DMS79 (cell line): ENCODE measurements around the gene MAGI2.

Experiments
- DNase-seq: peaks from one replicate; lab custom pipeline; 2025; lab: John Stamatoyannopoulos, UW

Gene MAGI2

DNA sequence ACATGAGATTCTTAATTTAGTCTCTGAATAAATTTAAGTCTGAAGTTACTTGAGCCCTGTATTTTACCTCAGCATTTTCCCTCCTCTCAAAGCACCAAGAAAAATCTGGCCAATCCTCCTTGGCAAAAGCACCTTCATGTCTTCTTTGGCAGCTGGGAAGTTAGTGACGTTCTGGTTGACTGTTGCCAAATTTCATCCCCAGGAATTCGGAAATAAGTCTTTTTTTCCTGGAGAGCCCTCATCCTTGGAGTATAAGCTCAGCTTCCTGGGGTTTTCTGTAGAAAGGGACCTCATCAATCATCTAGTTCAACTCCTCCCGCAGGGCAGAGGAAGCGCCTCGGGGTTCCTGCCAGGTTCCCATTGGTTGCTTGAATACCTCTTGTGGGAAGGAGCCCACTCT, 1277.3 kb downstream of the MAGI2 start:
- no peak for DNase-seq

DNA sequence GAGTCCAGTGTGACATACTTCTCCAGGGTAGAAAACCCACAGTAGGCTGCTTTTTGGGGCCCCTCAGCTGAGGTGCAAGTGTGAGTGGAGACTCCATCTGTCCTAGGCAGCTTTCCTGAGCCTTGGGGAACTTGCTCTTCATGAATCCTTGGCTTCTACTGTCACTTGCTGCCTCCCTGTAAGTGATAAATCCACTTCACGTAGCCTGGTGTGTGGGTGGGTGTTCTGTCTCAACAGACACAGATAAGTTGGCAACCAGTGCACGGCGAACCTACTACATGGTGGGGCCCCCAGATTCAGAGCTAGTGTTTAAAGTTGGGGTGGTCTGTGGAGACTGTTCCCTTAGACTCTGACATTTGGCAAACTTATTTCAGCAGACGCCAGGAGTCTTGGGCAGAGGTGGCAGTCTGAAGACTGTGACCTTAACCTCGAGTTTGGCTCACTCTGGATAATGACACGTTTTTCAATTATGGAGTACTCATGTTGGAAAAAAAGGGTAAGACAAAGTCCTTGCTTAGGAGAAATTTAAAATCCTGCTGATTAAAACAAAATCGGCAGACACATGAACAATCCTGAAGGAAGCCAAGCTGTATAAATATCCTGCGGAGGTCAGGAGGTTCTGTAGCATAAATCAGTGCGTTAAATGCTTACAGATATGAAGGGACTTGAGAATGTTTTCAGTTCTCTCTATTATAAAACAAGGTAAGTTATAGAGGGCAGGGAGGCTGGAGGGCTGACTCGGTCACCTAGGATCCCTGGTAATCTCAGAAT, 1278.0 kb downstream of the MAGI2 start:
- DNase-seq: no peak

DNA sequence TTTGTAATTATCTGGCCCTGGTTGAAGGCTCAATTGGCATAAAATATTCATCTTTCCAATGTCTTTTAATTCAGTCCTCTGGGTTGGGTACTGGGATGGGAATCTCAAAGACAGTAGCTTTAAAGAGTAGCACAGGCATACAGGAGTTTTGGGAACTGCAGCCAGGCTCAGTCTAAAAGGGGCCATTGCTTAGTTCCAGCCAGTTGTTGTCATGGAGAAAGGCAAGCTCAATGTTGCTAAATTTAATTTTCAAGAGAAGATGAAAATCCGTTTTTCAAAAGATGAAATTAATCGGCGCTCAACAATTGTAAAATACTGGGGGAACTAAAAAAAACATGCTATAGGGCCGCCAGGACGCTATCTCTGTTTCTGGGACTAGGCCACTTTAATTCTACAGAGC, 1279.8 kb downstream of the MAGI2 start:
- DNase-seq: no peak

GRCh38 chr7:78172933-78173591, 1280.4 kb downstream of the MAGI2 start:
- no peak for DNase-seq

GRCh38 chr7:78172267-78172757, 1281.2 kb downstream of the MAGI2 start:
- DNase-seq: no peak

DNA sequence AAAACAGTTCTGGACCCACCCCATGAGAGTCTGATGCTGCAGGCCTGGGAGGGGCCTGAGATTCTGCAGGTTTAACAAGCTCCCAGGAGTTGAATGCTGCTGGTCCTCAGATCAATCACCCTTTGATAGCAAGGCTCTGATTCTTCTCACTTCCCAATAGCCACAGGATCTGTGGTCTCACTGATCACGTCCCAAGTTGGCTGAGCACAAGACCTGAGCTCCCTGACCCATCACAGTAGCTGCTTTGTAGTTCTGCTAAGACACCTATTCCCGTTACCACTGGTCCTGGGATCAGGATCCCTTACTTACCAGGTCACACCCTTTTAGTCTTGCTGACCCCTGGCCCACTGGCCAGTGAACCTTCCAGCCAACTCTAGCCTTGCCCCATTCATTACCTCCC, 1282.1 kb downstream of the MAGI2 start:
- DNase-seq: no peak

DNA sequence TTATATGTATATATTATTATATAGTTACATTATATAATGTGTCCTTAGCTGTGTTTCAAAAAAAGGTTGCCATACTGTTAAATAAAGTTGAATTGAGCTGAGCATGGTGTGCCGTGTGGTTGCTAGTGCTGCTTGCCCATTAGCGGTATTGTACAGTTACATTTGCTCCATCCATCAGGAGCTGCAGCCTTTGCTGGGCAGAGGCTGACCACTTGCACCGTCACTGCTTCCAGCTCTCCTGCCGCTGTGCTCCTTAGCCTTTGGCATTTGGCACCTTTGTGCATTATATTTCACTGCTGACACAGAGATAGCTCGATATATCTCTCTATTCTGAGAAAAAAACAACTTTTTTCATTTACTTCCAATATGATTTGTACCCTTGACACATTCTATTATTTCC, 1282.7 kb downstream of the MAGI2 start:
- DNase-seq: no peak

DNA sequence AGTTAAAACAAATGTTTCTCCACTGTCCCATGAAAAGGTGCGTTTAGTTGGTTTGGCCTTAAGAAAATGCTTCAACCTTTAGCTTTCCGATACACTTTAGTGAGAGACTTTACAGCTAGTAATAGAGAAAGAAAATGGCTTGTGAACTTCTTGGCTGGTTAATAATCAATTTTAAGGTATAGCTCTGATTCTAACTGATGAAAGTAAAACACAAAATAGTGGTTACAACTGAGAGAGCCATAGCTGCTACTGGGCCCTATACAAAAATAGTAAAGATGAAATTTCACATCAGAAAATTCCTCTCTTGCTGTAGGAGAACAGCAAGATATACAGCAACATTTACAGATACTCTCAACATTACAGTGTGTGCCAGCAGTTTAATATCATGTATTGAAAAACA, 1283.5 kb downstream of the MAGI2 start:
- no peak for DNase-seq

DNA sequence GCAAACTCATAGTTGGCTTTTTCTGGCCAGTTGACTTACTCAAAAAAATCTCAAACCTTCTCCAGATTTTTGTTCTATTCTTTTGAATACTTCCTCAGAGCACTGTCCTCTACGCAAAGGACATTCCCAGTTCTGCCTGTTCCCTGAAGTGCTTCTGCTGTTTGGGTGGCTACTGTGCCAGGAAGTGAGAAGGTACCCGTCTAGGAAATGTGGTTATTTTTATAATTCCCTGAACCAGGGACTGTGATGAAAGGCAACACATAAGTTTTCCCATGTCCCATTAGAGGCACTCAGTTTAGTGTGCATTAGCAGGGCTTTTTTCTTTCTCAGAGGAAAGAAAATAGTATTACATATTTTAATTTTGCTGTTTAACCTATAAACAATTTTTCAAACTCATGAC, 1284.6 kb downstream of the MAGI2 start:
- no peak for DNase-seq

- DNase-seq: no peak
These were observed 1285.6 kb downstream of the MAGI2 start for GRCh38 chr7:78167860-78168259.

- DNase-seq: no peak
These were observed 1287.6 kb downstream of the MAGI2 start for GRCh38 chr7:78165854-78166253.

- DNase-seq: no peak
These were observed 1288.0 kb downstream of the MAGI2 start for GRCh38 chr7:78165454-78165853.

GRCh38 chr7:78164459-78164858, 1289.0 kb downstream of the MAGI2 start:
- DNase-seq: no peak

DNA sequence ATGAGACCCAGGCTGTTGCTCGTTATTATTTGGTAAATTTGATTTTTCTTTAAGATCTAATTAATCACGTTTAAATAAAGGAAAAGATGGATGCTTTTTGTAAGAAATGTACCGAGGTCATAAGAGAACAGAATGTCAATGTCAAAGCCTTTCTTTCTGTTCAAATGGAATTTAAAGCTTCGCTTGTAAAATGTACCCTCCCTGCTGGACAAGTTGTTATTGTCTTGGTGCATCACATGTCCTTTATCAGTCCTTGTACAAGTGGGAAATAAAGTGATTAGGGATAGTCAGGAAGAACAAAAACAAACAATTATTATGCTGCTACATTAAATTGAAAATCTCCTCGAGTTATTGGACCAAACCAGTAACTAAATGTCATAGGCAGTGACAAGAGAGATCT, 1291.7 kb downstream of the MAGI2 start:
- no peak for DNase-seq

- no peak for DNase-seq
These were observed 1293.9 kb downstream of the MAGI2 start for GRCh38 chr7:78159545-78159944.

DNA sequence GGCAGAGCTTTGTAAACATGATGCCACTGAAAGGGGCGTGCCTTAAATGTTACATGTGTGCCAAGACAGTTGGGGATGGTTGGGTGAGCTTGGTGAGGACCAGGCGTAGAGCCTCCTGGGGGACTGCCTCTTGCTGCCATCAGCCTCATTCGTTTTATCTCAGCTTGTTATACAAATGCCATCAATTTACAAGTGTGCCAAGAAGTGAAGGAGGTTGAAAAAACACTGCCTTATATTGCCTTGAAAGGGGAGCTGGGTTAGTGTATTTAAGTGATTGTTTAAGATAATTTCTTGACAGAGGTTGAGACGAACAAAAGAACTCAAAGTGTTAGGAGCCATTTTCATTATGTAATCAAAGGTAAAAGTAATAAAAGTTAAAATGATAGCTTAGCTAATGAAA, 1300.2 kb downstream of the MAGI2 start:
- DNase-seq: no peak

DNA sequence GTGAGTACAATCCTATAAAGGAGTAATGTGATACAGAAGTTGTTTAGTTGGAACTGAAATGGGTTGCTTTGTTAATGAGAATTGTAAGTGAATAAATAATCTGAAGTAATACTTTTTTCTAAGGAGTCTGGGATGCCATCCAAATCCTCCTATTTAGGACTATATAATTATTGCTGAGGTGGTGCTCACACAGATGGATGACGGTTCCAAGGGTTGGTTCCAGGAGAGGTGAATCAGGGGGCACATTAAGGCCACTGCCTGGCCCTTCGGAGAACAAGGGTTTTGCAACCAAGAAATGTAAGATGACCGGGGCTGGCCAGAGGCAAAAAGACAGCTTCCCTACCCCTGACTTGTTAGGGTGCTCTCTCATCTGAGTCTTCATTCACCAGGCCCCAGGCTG, 1302.2 kb downstream of the MAGI2 start:
- peak; percentile 76 for DNase-seq

DNA sequence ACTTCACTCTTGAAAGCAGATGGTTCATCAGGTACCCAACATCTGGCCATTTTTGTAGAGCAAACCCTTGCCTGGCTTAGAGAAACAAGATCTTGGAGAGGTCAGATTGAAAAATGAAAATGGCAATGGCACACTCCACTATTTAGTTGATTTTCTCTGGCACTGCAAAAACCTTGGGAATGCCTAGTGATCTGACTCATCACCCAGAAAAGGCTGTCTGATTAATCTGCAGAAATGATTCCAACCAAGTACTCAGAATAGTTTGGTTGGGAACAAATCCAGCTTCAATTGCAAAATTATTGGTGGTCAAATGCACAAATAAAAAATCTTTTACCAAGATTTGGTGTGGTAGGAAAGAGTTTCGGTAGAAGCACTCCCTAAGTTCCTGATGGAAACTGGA, 1303.7 kb downstream of the MAGI2 start:
- no peak for DNase-seq

DNA sequence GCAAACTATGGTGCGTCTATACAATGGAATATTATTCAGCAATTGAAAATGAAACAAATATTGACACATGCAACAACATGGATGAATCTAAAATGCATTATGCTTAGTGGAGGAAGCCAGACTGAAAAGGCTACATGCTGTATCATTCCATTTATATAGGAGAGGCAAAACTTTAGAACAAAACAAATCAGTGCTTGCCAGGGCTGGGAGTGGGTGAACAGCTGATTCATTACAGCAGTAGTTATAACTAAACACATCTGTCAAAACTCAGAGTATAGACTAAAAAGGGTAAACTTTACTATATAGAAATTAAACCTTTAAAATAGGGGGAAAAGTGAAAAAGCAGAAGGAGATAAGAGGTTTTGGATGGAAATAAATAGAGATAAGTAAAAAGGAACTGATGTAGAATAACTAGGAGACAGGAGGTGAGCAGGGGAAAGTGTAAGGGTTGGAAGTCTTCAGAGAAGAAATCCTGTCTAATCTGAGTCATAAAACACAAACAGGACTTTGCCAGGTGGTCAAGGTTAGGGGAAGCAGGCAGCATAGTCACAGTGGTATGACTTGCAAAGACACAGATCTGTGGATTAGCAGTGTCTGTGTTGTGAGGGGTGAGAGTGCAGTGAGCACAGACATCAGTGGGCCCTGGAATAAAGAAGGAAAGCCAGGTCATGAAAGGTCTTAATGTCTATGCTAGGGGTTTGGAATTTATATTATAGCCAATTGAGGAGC, 1305.1 kb downstream of the MAGI2 start:
- DNase-seq: no peak

GRCh38 chr7:78146546-78146945, 1306.9 kb downstream of the MAGI2 start:
- no peak for DNase-seq

- no peak for DNase-seq
These were observed 1309.8 kb downstream of the MAGI2 start for GRCh38 chr7:78143661-78144060.

DNA sequence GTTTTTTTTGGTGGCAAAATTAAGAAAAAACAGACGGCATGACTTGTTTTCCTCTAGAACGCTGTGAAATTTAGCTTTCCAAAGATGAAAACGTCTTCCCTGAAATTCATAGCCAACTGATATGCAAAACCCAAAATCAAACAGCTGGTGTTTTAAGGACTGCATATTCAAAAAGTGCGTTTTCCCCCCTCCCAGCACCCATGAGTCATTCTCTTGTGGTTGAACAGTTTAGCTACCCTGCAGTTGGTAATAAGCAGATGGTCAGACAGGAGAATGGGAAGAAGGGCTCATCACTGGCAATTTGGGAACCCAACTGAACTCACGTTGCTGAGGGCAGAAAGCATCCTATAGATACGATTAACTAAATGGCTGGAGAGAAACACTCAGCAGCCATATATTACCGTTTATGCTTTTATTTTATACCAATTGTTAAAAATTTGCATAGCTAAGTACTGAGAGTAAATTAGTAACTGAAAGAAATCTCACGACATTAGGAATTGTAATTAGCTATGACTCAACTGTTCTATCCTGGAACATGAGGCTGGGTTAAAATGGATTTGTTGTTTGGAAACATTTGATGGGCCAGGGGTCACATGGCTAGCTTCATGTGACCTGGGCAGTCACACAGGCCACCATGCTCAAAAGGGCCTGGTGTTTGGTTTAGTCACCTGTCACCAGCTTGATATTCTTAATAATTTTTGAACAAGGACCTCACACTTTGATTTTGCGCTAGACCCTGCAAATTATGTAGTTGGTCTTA, 1311.8 kb downstream of the MAGI2 start:
- no peak for DNase-seq
